ENCODE results near the gene KCP. TPM values are rescaled to one million over a fixed set of nuclear protein-coding genes. Genes with fewer than 3 reads are reported as not detected.

Gene KCP
- polyA plus RNA-seq, 1 of the 3 experiments (the other 2 are of a cell fraction) = not detected

GRCh38 chr7:128908750-128909624 lies 1.5 kb downstream of the KCP start:
- no peak overlapping the region for H3K4me3 ChIP-seq (ENCODE audit: low read depth in 2 of 2, low read length in 1 of 2)

GRCh38 chr7:128906766-128907559 lies 3.5 kb downstream of the KCP start:
- POLR2A ChIA-PET = no interaction called here
- Histone ChIP-seq H3K79me2 (ENCODE audit: insufficient read depth) (no peaks in the 10 kb centered on the region), H3K4me2 (no peak overlapping the region), H3K36me3 (replicated peaks in 1 of 2; ENCODE audit: control insufficient read depth in 1 of 2, insufficient read depth in 2 of 2, low read length in 1 of 2) (no peaks in the 10 kb centered on the region), H3K4me1 (ENCODE audit: control insufficient read depth in 1 of 2, insufficient read depth in 2 of 2, low read depth in 1 of 2, low read length in 1 of 2) (peaks cover 0 to 9% of the 10 kb centered on the region in 2 experiments; a peak in 1 of 4 replicates), H3K4me3 (ENCODE audit: low read depth in 2 of 2, low read length in 1 of 2) (no peak overlapping the region), H3K9me2 (no peaks in the 10 kb centered on the region), H4K20me1 (ENCODE audit: insufficient read depth) (no peaks in the 10 kb centered on the region), H3K27ac (ENCODE audit: low read depth in 2 of 2, low read length in 1 of 2) (no peak overlapping the region), H3K9ac (no peak overlapping the region), H2AFZ (ENCODE audit: low read depth) (no peak overlapping the region), H3F3A (replicated peaks; ENCODE audit: insufficient read depth) (no peaks in the 10 kb centered on the region), H3K27me3 (ENCODE audit: insufficient read depth) (peaks cover 8% of the 10 kb centered on the region; the same call in 1 of the 2 replicates), H3K9me3 (no peaks in the 10 kb centered on the region)
- DNase-seq = peak; percentile 30
- WGBS (ENCODE audit: low lambda C conversion rate) = 59% methylated on average over 17 of the region's 19 CpGs
- CTCF ChIA-PET = interaction anchor here (0.9 to 6.2 kb wide), 8 partner anchors 13 to 257 kb away, joined by 3 to 69 read pairs (median 3); no protein-coding TSS in a partner anchor
- no peak for TF ChIP-seq ZBTB33 (IDR thresholded peaks at IDR 0.05; ENCODE audit: borderline replicate concordance, low read depth)
- TF ChIP-seq GABPA (IDR thresholded peaks at IDR 0.05; ENCODE audit: low read depth) = no peak
- no peak for TF ChIP-seq TCF12 (IDR thresholded peaks at IDR 0.05)
- TF ChIP-seq POLR2AphosphoS5 (IDR thresholded peaks at IDR 0.05; ENCODE audit: low read depth, low read length) = no peak
- no peak for TF ChIP-seq MAX (IDR thresholded peaks at IDR 0.05; ENCODE audit: low read depth)
- TF ChIP-seq SIN3A (IDR thresholded peaks at IDR 0.05; ENCODE audit: borderline replicate concordance, low read depth, low read length) = no peak
- TF ChIP-seq TEAD4 (IDR thresholded peaks at IDR 0.05; ENCODE audit: borderline replicate concordance, insufficient read depth) = no peak
- no peak for TF ChIP-seq NRF1 (IDR thresholded peaks at IDR 0.05; ENCODE audit: low read depth, low read length)
- no peak for TF ChIP-seq TAF1 (IDR thresholded peaks at IDR 0.05; ENCODE audit: borderline replicate concordance, low read depth, low read length)
- no peak for TF ChIP-seq EP300 (IDR thresholded peaks at IDR 0.05; ENCODE audit: borderline replicate concordance in 1 of 2, low read depth in 1 of 2, low read length in 1 of 2)
- TF ChIP-seq MXI1 (IDR thresholded peaks at IDR 0.05; ENCODE audit: low read depth, low read length) = no peak
- no peak for TF ChIP-seq ELF1 (IDR thresholded peaks at IDR 0.05)

More at GRCh38 chr7:128908750-128909624, 1.5 kb downstream of the KCP start:
- ChIA-PET CTCF (interaction anchor here (0.8 to 6.2 kb wide), 6 partner anchors 9 to 190 kb away, joined by 3 to 69 read pairs (median 3); no protein-coding TSS in a partner anchor), POLR2A (no interaction called here)
- TF ChIP-seq ELF1 (IDR thresholded peaks at IDR 0.05) (no peak), RAD21 (IDR thresholded peaks at IDR 0.05; ENCODE audit: low read length) (no peak), NFIC (IDR thresholded peaks at IDR 0.05; ENCODE audit: borderline replicate concordance) (no peak), IRF3 (IDR thresholded peaks at IDR 0.05; ENCODE audit: low read depth, low read length) (no peak), GABPA (IDR thresholded peaks at IDR 0.05; ENCODE audit: low read depth) (no peak), TCF12 (IDR thresholded peaks at IDR 0.05) (no peak), FOXM1 (IDR thresholded peaks at IDR 0.05; ENCODE audit: low read depth) (no peak), YY1 (IDR thresholded peaks at IDR 0.05; ENCODE audit: low read depth) (no peak), EP300 (IDR thresholded peaks at IDR 0.05; ENCODE audit: borderline replicate concordance in 1 of 2, low read depth in 1 of 2, low read length in 1 of 2) (no peak), POLR2AphosphoS5 (IDR thresholded peaks at IDR 0.05; ENCODE audit: low read depth, low read length) (no peak), NRF1 (IDR thresholded peaks at IDR 0.05; ENCODE audit: low read depth, low read length) (no peak), USF2 (IDR thresholded peaks at IDR 0.05; ENCODE audit: borderline replicate concordance, low read depth, low read length) (no peak)
- H3K4me2 ChIP-seq = no peak overlapping the region
- H3K36me3 ChIP-seq (replicated peaks in 1 of 2; ENCODE audit: control insufficient read depth in 1 of 2, insufficient read depth in 2 of 2, low read length in 1 of 2) = no peaks in the 10 kb centered on the region
- H3K79me2 ChIP-seq (ENCODE audit: insufficient read depth) = no peaks in the 10 kb centered on the region
- peaks cover 0 to 9% of the 10 kb centered on the region in 2 experiments; a peak in 1 of 4 replicates for H3K4me1 ChIP-seq (ENCODE audit: control insufficient read depth in 1 of 2, insufficient read depth in 2 of 2, low read depth in 1 of 2, low read length in 1 of 2)
- no peaks in the 10 kb centered on the region for H4K20me1 ChIP-seq (ENCODE audit: insufficient read depth)
- H3K9me3 ChIP-seq = no peaks in the 10 kb centered on the region
- WGBS (ENCODE audit: low lambda C conversion rate) = 65% methylated on average over 6 of the region's 6 CpGs
- H3K9ac ChIP-seq = no peak overlapping the region
- H3K27ac ChIP-seq (ENCODE audit: low read depth in 2 of 2, low read length in 1 of 2) = no peak overlapping the region
- H3K9me2 ChIP-seq = no peaks in the 10 kb centered on the region
- H3F3A ChIP-seq (replicated peaks; ENCODE audit: insufficient read depth) = no peaks in the 10 kb centered on the region
- peak; percentile 48 for DNase-seq
- H3K27me3 ChIP-seq (ENCODE audit: insufficient read depth) = peaks cover 4% of the 10 kb centered on the region; the same call in 1 of the 2 replicates
- H2AFZ ChIP-seq (ENCODE audit: low read depth) = no peak overlapping the region

All from SK-N-SH (cell line).